GM19395 (cell line): Measurements from ENCODE around the gene MFSD12.

Experiments
- ATAC-seq: cut with Tn5 transposase; IDR thresholded peaks from one replicate; pipeline ENCODE4 v1.9.1; 2021; ENCODE audit warnings: mild to moderate bottlenecking, moderate library complexity; ENCODE audit not compliant: unreplicated experiment

MFSD12 gene

GRCh38 chr19:3557461-3558248 lies at the start of gene MFSD12:
TSS of gene MFSD12 (minus strand) at chr19:3557586. CDS start at chr19:3557403, 183 bp downstream.
- ATAC-seq = peak; percentile 77

GRCh38 chr19:3606690-3607289 lies 49.4 kb upstream of the MFSD12 start, which contains the start of gene TBXA2R:
TSS of gene TBXA2R (minus strand) at chr19:3606875. CDS start at chr19:3600634, 6,241 bp downstream.
- no peak for ATAC-seq

GRCh38 chr19:3606174-3606689 lies 48.8 kb upstream of the MFSD12 start:
- no peak for ATAC-seq

GRCh38 chr19:3605770-3606169 lies 48.4 kb upstream of the MFSD12 start:
- ATAC-seq = no peak

- ATAC-seq = no peak
Measured at GRCh38 chr19:3605361-3605760, 48.0 kb upstream of the MFSD12 start.

- no peak for ATAC-seq
Measured at GRCh38 chr19:3604987-3605343, 47.6 kb upstream of the MFSD12 start.

- ATAC-seq = no peak
Measured at GRCh38 chr19:3604227-3604986, 47.0 kb upstream of the MFSD12 start.

- ATAC-seq = no peak
Measured at GRCh38 chr19:3603121-3603811, 45.9 kb upstream of the MFSD12 start.

GRCh38 chr19:3601021-3601420 lies 43.6 kb upstream of the MFSD12 start:
- ATAC-seq = no peak

GRCh38 chr19:3599776-3600187 lies 42.4 kb upstream of the MFSD12 start:
- no peak for ATAC-seq

GRCh38 chr19:3595521-3596061 lies 38.2 kb upstream of the MFSD12 start:
- no peak for ATAC-seq

GRCh38 chr19:3593156-3593555 lies 35.8 kb upstream of the MFSD12 start:
- no peak for ATAC-seq

- ATAC-seq = no peak
Measured at GRCh38 chr19:3591876-3592613, 34.7 kb upstream of the MFSD12 start.

GRCh38 chr19:3590991-3591659 lies 33.7 kb upstream of the MFSD12 start:
- no peak for ATAC-seq

- no peak for ATAC-seq
Measured at GRCh38 chr19:3589949-3590348, 32.6 kb upstream of the MFSD12 start.

- no peak for ATAC-seq
Measured at GRCh38 chr19:3589439-3589838, 32.1 kb upstream of the MFSD12 start.

GRCh38 chr19:3586707-3587346 lies 29.4 kb upstream of the MFSD12 start:
- ATAC-seq = no peak

- ATAC-seq = no peak
Measured at GRCh38 chr19:3586127-3586626, 28.8 kb upstream of the MFSD12 start.
